ENCODE results near the gene SLC35F3.

DNA sequence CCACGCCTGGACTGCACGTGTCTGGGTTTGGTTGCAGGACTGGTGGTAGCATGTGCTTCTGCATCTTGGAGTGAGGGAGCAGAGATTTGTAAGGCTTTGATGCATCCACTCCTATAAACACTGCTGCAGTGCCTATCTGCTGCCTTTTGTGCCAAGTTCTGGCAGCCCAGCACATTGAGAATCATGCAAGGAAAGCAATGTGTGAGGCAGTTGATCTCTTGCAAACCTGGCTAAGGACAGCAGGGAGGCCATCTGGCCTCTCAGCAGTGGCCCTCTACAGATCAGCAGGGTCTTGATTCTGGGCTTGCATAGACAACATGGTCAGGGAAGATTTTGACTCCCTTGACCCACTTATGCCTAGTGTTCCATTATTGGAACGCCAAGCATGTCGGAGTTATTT, 387.5 kb downstream of the SLC35F3 start:
- TF ChIP-seq POLR2A (IDR thresholded peaks at IDR 0.05) = no peak
- TF ChIP-seq, protein P1, sequence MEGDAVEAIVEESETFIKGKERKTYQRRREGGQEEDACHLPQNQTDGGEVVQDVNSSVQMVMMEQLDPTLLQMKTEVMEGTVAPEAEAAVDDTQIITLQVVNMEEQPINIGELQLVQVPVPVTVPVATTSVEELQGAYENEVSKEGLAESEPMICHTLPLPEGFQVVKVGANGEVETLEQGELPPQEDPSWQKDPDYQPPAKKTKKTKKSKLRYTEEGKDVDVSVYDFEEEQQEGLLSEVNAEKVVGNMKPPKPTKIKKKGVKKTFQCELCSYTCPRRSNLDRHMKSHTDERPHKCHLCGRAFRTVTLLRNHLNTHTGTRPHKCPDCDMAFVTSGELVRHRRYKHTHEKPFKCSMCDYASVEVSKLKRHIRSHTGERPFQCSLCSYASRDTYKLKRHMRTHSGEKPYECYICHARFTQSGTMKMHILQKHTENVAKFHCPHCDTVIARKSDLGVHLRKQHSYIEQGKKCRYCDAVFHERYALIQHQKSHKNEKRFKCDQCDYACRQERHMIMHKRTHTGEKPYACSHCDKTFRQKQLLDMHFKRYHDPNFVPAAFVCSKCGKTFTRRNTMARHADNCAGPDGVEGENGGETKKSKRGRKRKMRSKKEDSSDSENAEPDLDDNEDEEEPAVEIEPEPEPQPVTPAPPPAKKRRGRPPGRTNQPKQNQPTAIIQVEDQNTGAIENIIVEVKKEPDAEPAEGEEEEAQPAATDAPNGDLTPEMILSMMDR (IDR thresholded peaks at IDR 0.05 in 4 of 5, conservative IDR thresholded peaks at IDR 0.05 in 1 of 5) = no peak
